H4 (cell line): ENCODE data around the gene MYH15. TPM values are rescaled to one million over a fixed set of nuclear protein-coding genes. Genes with fewer than 3 reads are reported as not detected.
"Not testable (repeated sequence)": the region's sequence is repeated elsewhere in the genome, so short reads cannot be mapped to it uniquely, and the experiment has no call there.

Experiments
- DNase-seq: peaks from one replicate; pipeline ENCODE4 v3.0.0-alpha.2; 2015; ENCODE audit warnings: low spot score
- total RNA-seq: library from RNA; depleted of rRNA; stranded (reverse); fragments of >200 nt; shearing (Covaris generic); gene quantifications from 2 replicates; pipeline ENCODE4 v1.2.3, GENCODE V29; 2014

MYH15 gene
- total RNA-seq, 1 experiment from 2014 or later: 0.10 TPM

DNA sequence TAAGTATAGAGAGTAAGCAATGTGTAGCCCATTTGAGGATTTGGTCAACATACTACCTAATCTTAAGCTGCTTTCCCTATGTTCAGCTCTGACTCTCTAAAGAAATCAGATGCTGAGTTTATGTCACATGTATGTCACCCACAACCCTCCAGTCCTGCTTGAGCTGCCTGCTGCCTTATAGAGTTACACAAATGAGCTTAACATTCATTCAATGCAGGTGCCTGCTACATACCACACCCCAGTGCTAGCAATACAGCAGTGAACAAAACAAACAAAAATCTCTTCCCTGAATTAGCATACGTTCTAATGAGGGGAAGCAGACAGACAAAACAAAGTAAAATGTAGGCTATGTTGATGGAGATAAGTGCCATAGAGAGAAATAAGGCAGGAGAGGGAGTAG is 121.0 kb downstream of the MYH15 start:
- no peak for DNase-seq

DNA sequence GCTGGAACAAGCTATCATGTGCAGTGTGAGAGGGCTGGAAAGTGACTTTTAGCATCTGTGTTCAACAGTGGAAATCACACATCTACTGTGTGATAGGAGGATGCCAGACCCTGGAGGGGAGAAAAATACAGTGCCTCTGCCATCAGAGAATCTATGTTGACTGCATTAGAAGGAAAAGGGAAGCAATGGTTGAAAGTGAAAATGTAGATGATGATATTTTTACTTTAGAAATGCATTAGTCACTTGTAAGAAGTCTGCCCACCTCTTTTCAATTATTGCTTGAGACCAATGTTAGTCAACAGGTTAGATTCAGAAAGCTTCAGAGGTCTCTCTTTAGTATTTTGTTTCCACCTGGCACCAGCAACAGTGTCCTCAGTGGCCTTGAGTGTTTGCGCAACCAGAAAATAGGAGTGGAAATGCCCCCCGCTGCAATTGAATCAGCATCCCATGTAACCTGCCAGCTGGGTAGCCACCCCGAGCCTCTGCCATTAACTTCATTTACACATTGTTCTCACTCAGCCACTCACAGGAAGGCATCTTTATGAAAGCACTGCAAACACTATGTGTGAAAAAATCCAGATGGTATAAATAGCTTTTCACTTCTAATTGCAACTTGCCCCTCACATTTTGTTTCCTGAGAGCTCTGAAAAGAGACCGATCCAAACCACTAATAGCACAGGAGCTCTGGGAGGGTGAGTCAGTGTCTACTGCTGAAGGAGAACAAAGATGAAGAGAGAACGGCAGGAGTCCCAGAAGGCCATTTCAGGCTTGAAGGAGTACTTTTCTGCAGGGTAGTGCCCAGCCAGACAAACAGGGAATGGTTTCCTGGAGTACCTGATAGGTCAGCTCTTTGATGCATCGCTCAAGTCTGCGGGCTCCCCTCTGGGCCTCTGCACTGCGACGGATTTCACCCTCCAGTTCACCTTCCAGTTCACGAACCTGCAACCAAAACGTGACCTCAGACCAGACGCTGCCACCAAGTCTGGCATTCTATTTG is 122.0 kb downstream of the MYH15 start:
- no peak for DNase-seq

DNA sequence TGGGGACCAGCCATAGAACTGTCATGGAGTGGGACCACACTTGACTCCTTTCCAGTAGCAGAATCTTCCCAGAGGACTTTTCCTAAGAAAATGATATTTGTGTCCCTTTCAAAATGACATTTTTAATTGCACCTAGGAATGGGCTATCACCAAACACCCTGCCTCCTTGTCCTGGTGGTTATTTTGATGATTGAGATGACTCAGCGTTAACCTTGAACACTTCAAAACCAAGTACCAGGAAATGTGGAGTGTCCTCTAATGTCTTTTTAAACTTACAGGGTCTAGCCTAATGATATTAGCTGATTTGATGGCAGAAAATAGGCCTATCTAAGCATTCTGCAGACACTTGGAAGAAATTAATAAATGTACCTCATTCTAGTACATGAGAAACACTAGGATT is 123.3 kb downstream of the MYH15 start:
- DNase-seq: no peak

DNA sequence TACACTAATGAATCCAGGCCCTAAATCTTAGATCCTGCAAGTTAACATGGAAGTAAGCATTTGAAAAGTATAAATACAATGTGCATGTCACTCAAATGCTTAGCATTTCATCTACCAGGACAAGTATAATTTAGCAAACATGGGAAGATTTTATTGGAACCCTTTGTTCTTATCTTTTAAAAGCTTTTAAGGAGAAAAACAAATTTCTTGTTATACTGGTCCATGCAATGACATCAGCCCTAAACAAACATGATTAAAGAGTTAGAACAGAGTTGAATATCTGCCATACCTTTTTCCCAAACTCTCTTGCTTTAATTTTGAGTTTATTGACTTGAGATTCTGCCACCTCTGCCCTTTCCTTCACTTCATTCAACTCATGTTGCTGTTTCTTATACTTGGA is 127.1 kb downstream of the MYH15 start:
- DNase-seq: no peak

DNA sequence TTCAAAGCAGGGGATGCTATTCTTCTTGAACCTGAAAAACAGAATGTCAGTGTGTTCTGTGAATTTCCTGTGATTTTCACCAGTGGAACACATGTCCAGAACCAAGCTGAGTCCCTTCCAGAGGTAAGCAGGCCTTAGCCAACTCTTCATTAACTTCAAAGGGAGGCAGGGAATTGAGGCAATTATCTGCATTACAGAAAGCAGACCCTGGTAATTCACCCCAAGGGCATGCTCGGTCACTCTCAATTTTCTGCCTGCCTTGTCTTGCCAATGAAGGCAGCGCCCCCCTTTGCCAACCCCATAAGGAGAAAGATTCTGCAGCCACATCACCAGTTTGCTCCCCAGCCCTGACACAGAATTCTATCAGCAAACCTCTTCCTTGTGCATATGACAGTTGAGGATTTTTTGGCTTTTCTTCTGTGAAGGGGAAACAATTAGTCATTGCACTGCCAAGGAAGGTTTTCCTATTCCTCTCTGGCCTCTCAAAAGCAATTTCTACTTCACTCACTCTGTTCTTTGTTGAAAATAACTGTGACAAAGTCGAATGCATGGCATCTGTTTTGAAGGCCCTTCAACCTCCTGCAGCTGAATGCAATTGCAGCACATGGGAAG is 128.8 kb downstream of the MYH15 start:
- DNase-seq: no peak

DNA sequence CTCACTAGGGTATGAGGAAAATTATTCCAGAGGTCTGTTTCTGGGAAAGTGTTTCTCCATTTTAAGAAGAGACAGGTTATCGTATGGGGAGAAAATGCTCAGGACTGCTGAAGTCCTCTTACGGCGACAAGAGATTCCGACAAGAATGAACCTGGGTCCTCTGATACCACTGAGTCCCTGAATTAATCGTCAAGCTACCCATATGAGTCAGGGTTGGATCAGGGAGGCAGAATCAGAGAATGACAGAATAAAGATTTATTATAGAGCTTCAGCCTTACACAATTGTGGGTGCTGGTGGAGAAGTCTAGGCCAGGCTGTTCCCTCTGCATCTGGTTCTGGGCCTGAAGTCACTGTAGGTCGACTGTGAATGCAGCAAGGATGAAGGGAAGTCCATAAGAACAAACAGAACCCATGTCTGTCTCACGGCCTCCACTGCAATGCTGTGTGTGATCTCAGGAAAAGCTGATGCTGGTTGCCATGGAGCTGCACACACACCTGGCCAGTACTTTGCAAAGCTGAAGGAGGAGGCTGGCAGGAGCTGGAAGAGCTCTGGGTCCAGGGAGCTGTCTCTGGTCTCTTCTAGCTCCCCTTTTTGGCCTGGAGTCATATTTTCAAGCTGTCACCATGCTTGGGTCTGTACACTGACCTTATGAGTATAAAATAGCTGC is 130.1 kb downstream of the MYH15 start:
- DNase-seq: no peak

DNA sequence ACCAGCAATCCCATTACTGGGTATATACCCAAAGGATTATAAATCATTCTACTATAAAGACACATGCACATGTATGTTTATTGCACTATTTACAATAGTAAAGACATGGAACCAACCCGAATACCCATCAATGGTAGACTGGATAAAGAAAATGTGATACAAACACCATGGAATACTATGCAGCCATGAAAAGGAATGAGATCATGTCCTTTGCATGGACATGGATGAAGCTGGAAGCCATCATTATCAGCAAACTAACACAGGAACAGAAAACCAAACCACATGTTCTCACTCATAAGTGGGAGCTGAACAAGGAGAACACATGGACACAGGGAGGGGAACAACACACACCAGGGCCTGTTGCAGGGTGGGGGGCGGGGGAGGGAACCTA is 131.4 kb downstream of the MYH15 start:
- not testable (repeated sequence) for DNase-seq

DNA sequence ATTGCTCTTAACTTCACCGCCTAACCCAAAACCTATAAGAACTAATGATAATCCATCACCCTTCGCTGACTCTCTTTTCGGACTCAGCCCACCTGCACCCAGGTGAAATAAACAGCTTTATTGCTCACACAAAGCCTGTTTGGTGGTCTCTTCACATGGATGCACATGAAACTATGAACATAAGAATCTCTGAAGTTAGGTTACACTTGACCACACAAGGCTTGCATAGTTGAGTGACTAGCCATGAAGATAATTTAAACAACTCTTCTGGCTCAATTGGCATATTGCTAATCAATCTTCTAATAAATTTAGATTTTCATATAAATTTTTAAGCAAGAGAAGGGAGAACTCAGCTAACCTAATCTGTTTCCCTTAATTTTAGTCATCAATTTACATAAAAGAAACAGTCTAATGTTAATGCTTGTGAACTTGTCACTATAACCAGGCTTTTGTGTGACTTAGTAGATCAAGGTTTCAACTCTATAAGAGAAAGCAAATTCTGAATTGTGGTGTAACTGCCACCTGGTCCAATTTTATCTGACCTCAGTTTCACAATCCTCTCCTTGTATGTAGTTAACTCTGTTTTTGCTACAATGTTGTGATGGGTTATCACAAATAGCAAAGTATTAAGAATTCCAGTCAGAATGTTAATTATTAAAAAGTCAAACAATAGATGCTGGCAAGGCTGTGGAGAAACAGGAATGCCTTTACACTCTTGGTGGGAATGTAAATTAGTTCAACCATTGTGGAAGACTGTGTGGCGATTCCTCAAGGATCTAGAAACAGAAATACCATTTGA is 132.0 kb downstream of the MYH15 start:
- no peak for DNase-seq

DNA sequence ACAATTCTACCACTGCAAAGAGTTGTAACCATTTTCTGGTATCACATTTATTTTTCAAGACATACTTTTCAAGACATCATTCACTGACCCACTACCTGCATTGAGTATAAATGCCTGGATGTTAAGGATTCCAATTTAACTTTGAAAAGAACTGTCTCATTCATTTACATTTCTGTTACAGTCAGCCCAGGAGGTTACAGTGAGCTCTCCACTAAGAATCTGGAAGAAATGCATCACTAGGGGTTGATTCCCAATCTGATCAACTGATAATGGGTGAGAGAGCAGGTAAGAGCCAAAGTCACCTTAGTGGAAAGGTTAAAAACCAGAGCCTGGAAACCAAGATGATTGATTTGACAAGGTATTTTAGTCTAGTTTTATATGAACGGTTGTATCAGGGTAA is 133.0 kb downstream of the MYH15 start:
- DNase-seq: no peak

DNA sequence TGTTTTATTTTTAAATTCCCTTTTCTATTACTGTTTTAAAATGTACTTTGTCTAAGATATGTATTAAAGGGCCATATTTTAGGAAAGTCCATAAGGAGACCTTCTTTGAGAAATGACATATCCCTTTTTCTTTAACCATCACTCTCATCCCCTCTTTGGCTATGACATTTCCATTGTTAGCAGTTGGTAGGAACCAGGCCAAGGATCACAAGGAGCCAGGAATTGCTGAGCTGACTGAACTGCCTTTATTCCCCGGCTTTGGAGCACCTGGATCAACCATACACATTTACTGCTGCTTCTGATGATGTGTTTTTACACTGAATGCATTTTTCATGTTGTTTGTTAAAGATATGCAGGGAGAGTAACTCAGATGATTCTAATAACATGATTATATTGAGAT is 134.4 kb downstream of the MYH15 start:
- no peak for DNase-seq

DNA sequence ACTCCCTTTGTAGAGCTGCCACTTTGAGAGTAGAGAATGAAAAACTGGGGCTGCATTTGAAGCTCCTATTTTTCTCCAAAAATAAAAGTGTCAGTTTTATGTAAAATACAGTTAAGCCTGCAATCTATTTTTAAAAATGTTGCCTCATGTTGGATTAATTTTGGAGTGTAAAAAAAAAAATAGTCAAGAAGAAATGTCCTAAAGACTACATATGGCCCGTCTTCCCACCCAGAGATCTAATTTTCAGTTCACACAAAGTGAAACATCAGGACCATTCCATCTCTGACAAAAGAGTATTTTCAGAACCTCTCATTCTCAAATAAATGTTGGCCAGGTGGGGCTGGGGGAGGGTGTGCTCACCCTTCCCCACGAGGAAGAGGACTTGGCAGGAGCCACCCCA is 151.4 kb downstream of the MYH15 start:
- no peak for DNase-seq

DNA sequence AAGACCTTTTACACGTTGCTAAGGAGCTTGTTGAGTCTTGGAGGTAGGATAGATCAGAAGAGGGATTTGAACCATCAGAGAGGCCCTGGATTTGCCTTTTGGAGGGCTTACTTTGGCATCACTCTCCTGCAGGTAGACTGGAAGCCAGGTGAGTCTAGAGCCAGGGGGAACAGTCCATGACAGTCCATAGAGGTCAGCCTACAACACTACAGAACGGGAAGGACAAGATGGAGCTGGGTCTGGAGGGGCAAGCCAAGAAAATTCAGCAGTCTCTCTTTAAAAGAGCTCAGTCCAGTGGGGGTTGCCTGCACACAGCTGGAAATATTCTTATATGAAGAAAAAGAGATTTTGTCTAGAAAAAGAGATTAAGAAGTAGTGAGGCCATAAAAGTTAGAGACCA is 153.4 kb downstream of the MYH15 start:
- no peak for DNase-seq

DNA sequence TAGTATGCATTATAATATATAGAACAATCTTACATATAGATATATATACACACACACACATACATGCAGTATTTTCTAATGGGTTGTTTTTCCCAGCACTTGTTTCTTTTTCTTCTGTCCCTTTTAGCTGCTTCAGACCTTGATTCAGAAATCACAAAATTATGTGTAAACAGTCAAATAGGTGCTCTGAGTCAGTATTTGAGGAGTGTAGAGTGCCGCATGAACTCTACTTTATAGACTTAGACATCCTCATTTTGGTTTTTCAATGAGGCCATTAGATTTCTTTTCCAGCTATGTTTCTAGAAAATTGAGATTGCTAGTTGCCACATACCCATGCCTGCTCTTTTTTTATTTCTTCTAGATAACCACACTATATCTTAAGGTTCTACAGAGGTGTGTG is 155.8 kb downstream of the MYH15 start:
- DNase-seq: no peak

DNA sequence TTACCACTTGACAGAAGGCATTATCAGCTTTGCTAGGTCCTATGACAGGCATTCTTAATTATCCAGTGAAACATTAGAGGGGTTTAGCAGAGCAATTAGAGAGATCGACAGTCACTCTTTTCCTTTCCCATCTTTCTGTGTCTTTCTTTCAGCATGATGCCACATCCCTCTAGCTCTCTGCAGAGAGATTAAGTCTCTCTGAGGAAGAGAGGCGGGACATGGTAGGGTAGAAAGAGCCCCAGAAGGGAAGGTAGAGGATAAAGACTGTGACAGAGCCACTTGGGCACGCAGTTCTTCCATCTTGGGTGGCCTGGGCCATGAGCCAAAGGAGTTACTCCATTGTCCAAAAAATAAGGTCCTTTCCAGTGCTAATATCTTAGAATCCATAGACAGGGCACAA is 158.2 kb downstream of the MYH15 start:
- DNase-seq: no peak

DNA sequence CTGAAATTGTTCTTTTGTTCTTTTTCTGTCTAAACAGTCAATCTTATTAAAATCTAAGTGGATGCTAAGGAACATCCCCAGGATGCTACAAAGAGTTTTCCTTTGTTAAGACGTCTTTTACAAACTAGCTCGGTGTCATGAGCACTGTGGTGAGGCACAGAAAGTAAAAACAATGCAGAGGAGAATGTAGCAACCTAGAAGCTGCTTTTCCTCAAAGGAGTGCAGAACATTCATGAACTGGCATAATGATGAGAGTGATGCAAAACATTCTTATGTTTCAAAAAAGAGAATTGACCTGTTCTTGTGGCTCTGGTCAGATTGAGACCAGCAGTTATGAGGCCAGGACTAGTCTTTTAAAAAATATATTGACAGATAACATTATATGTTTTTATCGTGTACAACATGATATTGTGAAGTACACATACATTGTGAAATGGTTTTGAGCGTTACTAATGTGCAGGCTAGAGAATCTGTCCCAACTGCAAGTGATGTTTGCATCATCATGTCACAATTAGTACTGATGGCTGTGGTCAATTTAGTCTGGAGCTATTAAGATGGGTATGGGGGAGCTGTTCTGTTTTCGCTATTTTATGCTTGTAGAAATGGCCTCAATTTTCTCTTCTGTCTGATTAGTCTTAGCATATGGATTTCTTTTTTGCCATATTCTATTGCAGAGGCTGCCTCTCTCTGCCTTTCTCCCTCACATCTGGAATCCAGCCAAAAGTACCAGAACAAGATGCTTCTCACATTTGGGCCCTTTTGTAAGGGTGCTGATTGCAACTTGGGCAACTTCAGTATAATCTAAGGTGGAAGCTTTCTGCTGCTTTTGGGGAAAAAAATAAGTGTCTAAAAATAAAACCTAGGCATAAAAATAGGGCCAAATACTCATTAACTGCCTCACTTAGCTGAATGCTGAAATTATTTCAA is 163.8 kb downstream of the MYH15 start:
- DNase-seq: no peak

DNA sequence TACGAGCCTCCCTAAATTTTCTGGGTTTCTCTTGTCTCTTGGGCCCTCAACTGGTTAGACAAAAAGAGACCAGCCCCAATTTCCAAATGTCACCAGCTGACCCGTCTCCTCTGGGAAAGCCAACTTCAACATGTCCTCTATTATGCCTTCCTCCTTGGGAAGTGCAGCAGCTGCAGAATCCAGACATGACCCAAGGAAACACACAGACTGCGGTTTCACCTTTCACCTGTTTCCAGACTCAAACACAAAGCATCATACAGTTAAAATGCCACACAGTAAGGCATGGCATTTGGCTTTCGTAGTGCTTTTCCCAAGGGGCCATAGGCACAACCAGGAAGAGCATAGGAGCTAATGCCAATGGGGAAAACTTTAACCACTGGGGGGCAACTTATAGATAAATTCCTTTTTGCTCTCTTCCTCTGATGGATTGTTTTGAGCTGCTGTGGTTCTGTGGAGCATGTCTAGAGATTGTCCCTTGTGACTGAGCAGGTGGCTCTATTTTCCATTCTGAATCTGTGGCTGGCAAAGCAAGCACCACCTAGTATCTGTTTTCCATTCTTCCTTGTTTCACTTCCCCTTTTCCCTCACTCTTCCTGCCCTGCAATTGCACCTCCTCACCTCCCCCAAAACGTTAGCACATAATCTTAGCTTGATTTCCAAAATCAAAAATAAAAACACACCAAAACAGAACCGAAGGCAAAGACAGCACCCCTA is 164.7 kb downstream of the MYH15 start:
- DNase-seq: peak; percentile 33

DNA sequence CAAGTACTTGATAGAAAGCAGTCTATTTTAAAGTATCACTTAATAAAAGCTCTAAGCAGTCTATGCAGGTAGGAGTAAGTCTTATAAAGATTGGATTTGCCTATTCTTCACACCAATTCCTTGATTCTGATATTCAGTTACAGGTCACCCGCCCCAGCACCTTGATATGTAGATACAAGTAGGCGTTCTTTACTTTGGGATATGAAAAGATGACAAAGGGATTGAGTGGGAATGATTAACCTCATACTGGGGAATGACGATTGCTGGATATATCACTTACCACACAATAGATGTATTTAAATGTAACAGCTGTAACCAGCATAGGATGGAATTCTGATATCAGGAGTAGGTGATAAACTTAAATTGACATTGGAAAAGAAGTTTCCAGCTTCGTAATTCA is 166.9 kb downstream of the MYH15 start:
- no peak for DNase-seq

DNA sequence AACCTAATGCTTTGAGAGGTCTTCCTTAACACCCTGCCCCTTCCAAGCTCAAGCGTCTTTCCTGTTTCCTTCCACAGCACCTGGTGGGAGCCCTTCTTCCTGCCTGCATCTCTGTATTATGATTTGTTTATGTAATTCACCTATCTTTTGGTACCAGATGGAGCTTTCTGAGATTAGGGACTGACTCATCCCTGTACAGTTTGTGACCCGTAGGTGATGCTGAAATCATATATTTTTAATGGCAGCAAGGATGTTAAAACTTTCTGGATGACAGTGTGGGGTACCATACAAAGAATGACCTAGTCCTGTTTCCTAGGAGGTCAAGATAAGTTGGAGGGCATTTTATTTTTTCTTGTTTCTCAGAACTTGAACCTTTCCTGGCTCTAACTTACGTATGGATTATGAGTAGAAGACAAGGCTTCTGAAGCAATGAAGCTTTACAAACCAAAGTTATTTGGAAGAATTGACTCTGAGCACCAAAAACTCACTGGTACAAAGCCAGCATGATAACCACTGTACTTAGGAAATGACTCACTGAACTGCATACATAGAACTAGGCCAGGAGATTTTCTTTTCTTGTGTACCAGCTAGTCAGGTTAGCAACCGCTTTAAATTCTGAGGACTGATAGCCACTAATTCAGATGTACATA is 167.4 kb downstream of the MYH15 start:
- DNase-seq: no peak

DNA sequence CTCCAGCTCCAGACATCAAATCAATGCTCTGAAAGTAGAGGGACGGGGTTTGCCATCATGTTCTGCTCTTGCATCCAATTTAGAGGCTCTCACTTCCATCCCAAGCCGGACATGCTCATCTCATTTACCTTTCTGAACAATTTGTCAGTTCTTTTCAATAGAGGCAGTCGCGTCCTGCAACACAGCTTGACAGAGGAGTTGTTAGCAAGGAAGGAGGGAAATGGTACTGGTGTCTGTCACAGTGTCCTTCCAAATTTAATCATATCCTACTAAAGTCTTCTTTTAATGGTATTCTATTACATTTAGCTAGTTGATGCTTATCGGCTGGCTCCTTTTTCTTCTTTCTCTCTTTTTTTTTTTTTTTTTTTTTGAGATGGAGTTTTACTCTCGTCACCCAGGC is 168.5 kb downstream of the MYH15 start:
- DNase-seq: no peak
